Epithelial cell of esophagus (primary cell): Measurements from ENCODE around the gene DMAC1.

Experiments used
- DNase-seq: peaks from one replicate; pipeline ENCODE4 v3.0.0; 2010; ENCODE audit warnings: low read depth
- H3K4me3 ChIP-seq: 2 replicates; pipeline ENCODE4 v1.5.1; 2011; ENCODE audit warnings: mild to moderate bottlenecking, low read length, control low read depth
- CTCF ChIP-seq: IDR thresholded peaks from 2 replicates; pipeline ENCODE4 v1.5.1; 2011; ENCODE audit warnings: low read depth, mild to moderate bottlenecking, low read length, control low read depth, inconsistent platforms; ENCODE audit not compliant: insufficient read depth; ENCODE audit errors: missing control alignments

Gene DMAC1

GRCh38 chr9:7799234-7799943 lies at the start of gene DMAC1:
DMAC1 (minus strand) TSS chr9:7799778; CDS start chr9:7799734, 44 bp downstream.
- no peak for TF ChIP-seq CTCF
- H3K4me3 ChIP-seq = peak within 1 kb of the TSS; percentile 72
- peak; percentile 93 for DNase-seq

DNA sequence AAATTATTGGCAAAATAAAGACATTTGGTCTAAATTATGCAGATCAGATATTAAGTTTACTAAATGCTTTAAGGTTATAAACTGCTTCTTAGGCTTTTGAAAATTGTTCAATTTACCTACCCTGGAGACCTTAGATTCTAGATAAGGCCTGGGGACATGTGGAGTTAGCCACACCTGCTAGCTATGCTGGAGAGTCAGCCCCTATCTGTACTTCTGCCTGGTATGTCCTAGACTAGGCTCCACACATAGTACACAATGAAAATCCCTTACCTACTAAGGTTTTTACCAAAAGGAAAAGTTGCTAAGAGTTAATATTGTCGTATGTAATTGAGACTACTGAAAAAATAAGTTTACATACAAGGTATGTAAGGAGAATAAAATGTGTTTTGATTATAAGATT lies 49.8 kb upstream of the DMAC1 start:
- no peak overlapping the region for H3K4me3 ChIP-seq
- TF ChIP-seq CTCF = no peak
- DNase-seq = no peak

DNA sequence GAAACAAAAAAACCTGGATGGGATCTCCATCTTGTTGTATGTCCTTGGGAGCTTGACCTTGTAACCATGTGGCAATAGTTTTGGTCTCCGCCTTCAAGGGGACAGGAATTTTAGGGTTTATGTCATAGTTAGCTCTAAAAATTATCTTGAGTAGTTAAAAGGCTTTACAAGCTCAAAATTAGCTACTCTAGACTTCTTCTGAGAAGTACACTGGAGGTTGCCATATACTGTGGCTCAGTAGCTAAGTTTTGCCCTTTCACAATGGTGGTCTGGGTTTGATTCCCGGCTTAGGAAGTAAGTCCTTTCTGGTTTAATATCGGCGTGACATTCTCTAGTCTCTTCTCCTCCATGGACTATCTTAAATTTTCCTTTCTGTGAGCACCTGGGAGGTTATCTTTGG lies 48.9 kb upstream of the DMAC1 start:
- H3K4me3 ChIP-seq = no peak overlapping the region
- DNase-seq = no peak
- no peak for TF ChIP-seq CTCF

- H3K4me3 ChIP-seq = no peak overlapping the region
- peak; percentile 41 for DNase-seq
- peak; percentile 53 for TF ChIP-seq CTCF
These were observed 44.7 kb upstream of the DMAC1 start for GRCh38 chr9:7844242-7844641.

DNA sequence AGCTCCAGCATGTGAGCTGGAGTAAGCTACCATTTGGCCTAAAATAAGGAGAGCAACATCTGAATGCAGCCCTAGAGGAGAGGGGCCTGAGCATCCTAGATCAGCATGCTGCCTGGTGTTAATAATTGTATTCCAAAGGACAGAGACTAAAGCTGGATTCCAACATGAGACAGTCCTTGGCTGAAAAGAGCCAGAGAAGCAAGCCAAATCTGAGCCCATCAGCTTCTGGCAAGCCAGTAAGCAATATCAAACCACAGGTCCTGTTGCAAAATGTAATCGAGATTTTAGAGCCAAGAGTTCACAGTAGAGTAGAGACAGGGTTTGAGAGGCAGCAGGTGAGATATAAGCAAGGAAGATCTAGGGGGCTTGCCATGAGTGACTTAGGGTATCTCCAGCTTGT lies 42.3 kb upstream of the DMAC1 start:
- no peak for TF ChIP-seq CTCF
- no peak overlapping the region for H3K4me3 ChIP-seq
- no peak for DNase-seq

- no peak overlapping the region for H3K4me3 ChIP-seq
- TF ChIP-seq CTCF = no peak
- no peak for DNase-seq
These were observed 35.0 kb upstream of the DMAC1 start for GRCh38 chr9:7834531-7834930.

GRCh38 chr9:7828334-7828733 lies 28.8 kb upstream of the DMAC1 start:
- TF ChIP-seq CTCF = no peak
- no peak overlapping the region for H3K4me3 ChIP-seq
- no peak for DNase-seq
